NCI-H345 (cell line): Measurements from ENCODE around the gene ZZZ3.
"Not testable (repeated sequence)": the region's sequence is repeated elsewhere in the genome, so short reads cannot be mapped to it uniquely, and the experiment has no call there.

Experiments
- DNase-seq: peaks from one replicate; lab custom pipeline; 2025; lab: John Stamatoyannopoulos, UW

The ZZZ3 gene

GRCh38 chr1:77682460-77683159 is at the start of gene ZZZ3:
Gene ZZZ3, minus strand, starts transcription at chr1:77682658. Its CDS starts 49,304 bp downstream, at chr1:77633354.
- peak; percentile 95 for DNase-seq

GRCh38 chr1:77732090-77732489 is 49.6 kb upstream of the ZZZ3 start:
- DNase-seq, result no peak

- DNase-seq, result no peak
Measured at GRCh38 chr1:77725706-77726105, 43.2 kb upstream of the ZZZ3 start.

- no peak for DNase-seq
Measured at GRCh38 chr1:77718181-77718580, 35.7 kb upstream of the ZZZ3 start.

GRCh38 chr1:77716065-77716464 is 33.6 kb upstream of the ZZZ3 start:
- DNase-seq, result no peak

GRCh38 chr1:77709727-77710126 is 27.3 kb upstream of the ZZZ3 start:
- no peak for DNase-seq

- no peak for DNase-seq
Measured at GRCh38 chr1:77706321-77706720, 23.9 kb upstream of the ZZZ3 start.

GRCh38 chr1:77704736-77705135 is 22.3 kb upstream of the ZZZ3 start:
- DNase-seq, result no peak

- not testable (repeated sequence) for DNase-seq
Measured at GRCh38 chr1:77699673-77700072, 17.2 kb upstream of the ZZZ3 start.

GRCh38 chr1:77697441-77697840 is 15.0 kb upstream of the ZZZ3 start:
- no peak for DNase-seq

GRCh38 chr1:77688939-77689338 is 6.5 kb upstream of the ZZZ3 start:
- DNase-seq, result no peak

- peak; percentile 40 for DNase-seq
Measured at GRCh38 chr1:77687519-77687906, 5.1 kb upstream of the ZZZ3 start.

- DNase-seq, result no peak
Measured at GRCh38 chr1:77686796-77687518, 4.5 kb upstream of the ZZZ3 start.

- DNase-seq, result peak; percentile 92
Measured at GRCh38 chr1:77683160-77684148, 996 bp upstream of the ZZZ3 start.

- DNase-seq, result no peak
Measured at GRCh38 chr1:77680173-77680572, 2.3 kb downstream of the ZZZ3 start.

GRCh38 chr1:77678660-77679610 is 3.5 kb downstream of the ZZZ3 start:
- DNase-seq, result no peak

- DNase-seq, result not testable (repeated sequence)
Measured at GRCh38 chr1:77674807-77675206, 7.7 kb downstream of the ZZZ3 start.

GRCh38 chr1:77673716-77674355 is 8.6 kb downstream of the ZZZ3 start:
- no peak for DNase-seq

GRCh38 chr1:77673030-77673429 is 9.4 kb downstream of the ZZZ3 start:
- no peak for DNase-seq

- DNase-seq, result no peak
Measured at GRCh38 chr1:77672374-77672773, 10.1 kb downstream of the ZZZ3 start.

GRCh38 chr1:77671836-77672235 is 10.6 kb downstream of the ZZZ3 start:
- no peak for DNase-seq
